Measurements from ENCODE around the gene NDRG2.
A peak's percentile ranks its signal among the peaks of the same experiment; 100 is the strongest.
"Not testable (repeated sequence)": the region's sequence is repeated elsewhere in the genome, so short reads cannot be mapped to it uniquely, and the experiment has no call there.

The NDRG2 gene

GRCh38 chr14:21055432-21056117 is 30.7 kb upstream of the NDRG2 start:
- DNase-seq, result peak in 1 of 3 experiments; percentile 36

GRCh38 chr14:21054768-21055145 is 29.9 kb upstream of the NDRG2 start:
- no peak for DNase-seq

- DNase-seq, result no peak
Measured at GRCh38 chr14:21054123-21054767, 29.4 kb upstream of the NDRG2 start.

- DNase-seq, result no peak
Measured at GRCh38 chr14:21053184-21054122, 28.6 kb upstream of the NDRG2 start.

- no peak for DNase-seq
Measured at GRCh38 chr14:21050597-21050996, 25.7 kb upstream of the NDRG2 start.

- no peak for DNase-seq
Measured at GRCh38 chr14:21049271-21049673, 24.4 kb upstream of the NDRG2 start.

GRCh38 chr14:21048638-21049037 is 23.8 kb upstream of the NDRG2 start:
- DNase-seq, result no peak

- DNase-seq, result no peak
Measured at GRCh38 chr14:21047378-21047781, 22.5 kb upstream of the NDRG2 start.

GRCh38 chr14:21043974-21044618 is 19.2 kb upstream of the NDRG2 start:
- peak in 1 of 3 experiments; percentile 5 for DNase-seq

GRCh38 chr14:21043387-21043973 is 18.6 kb upstream of the NDRG2 start:
- DNase-seq, result no peak

GRCh38 chr14:21042918-21043317 is 18.1 kb upstream of the NDRG2 start:
- no peak for DNase-seq

GRCh38 chr14:21041676-21042433 is 17.0 kb upstream of the NDRG2 start, which contains the start of gene RNASE7:
Gene RNASE7, plus strand, starts transcription at chr14:21042362. Its CDS starts 631 bp downstream, at chr14:21042993.
- DNase-seq, result no peak

- DNase-seq, result not testable (repeated sequence)
Measured at GRCh38 chr14:21040941-21041340, 16.1 kb upstream of the NDRG2 start.

GRCh38 chr14:21040370-21040925 is 15.6 kb upstream of the NDRG2 start:
- no peak for DNase-seq

GRCh38 chr14:21039585-21040369 is 14.9 kb upstream of the NDRG2 start:
- peak in 2 of 3 experiments; percentile 19 to 70 for DNase-seq

GRCh38 chr14:21038441-21039422 is 13.9 kb upstream of the NDRG2 start:
- DNase-seq, result peak in 1 of 3 experiments; percentile 27

- no peak for DNase-seq
Measured at GRCh38 chr14:21037156-21037555, 12.3 kb upstream of the NDRG2 start.

- DNase-seq, result no peak
Measured at GRCh38 chr14:21036751-21037150, 11.9 kb upstream of the NDRG2 start.

GRCh38 chr14:21034707-21035106 is 9.8 kb upstream of the NDRG2 start, which contains the start of gene RNASE13:
Gene RNASE13, minus strand, starts transcription at chr14:21034807. Its CDS starts 519 bp downstream, at chr14:21034288.
- no peak for DNase-seq
